ENCODE results near the gene RSBN1L. TPM values are rescaled to one million over a fixed set of nuclear protein-coding genes. Genes with fewer than 3 reads are reported as not detected.

The RSBN1L gene
- total RNA-seq, 1 experiment from 2014 or later, result 16.7 TPM

- CTCF ChIA-PET, result interaction anchor here (0.5 to 2.6 kb wide), 5 partner anchors 11 to 36 kb away, joined by 3 to 8 read pairs (median 5); no protein-coding TSS in a partner anchor
- peak; percentile 43 for DNase-seq
- H3K36me3 Mint-ChIP-seq (ENCODE audit: insufficient read depth, unreplicated experiment), result peaks cover 71% of the 10 kb centered on the region
- no peaks in the 10 kb centered on the region for H3K9me3 Mint-ChIP-seq (ENCODE audit: low read depth, unreplicated experiment)
- intact Hi-C loops (cut with micrococcal nuclease; ENCODE audit: unreplicated experiment), result loop anchor here (5.0 kb wide), 1 partner anchor 65 kb away; no protein-coding TSS in a partner anchor
- no peak for TF ChIP-seq CTCF (IDR thresholded peaks at IDR 0.05; ENCODE audit: unreplicated experiment)
- H3K27ac Mint-ChIP-seq (ENCODE audit: unreplicated experiment), result peak overlapping the region; percentile 90
- peak overlapping the region; percentile 96 for H3K4me3 Mint-ChIP-seq (ENCODE audit: low read depth, unreplicated experiment)
- H3K4me1 Mint-ChIP-seq (ENCODE audit: low read depth, unreplicated experiment), result peaks cover 19% of the 10 kb centered on the region
- no peaks in the 10 kb centered on the region for H3K27me3 Mint-ChIP-seq (ENCODE audit: unreplicated experiment)
- no TSS peak for BruUV-seq (replicated peaks)
Measured at GRCh38 chr7:77696643-77697534, 630 bp downstream of the RSBN1L start.

- DNase-seq, result no peak
- Mint-ChIP-seq H3K27ac (ENCODE audit: unreplicated experiment) (peak overlapping the region; percentile 90), H3K4me3 (ENCODE audit: low read depth, unreplicated experiment) (peak overlapping the region; percentile 96), H3K27me3 (ENCODE audit: unreplicated experiment) (no peaks in the 10 kb centered on the region), H3K9me3 (ENCODE audit: low read depth, unreplicated experiment) (no peaks in the 10 kb centered on the region), H3K4me1 (ENCODE audit: low read depth, unreplicated experiment) (peaks cover 19% of the 10 kb centered on the region), H3K36me3 (ENCODE audit: insufficient read depth, unreplicated experiment) (peaks cover 70% of the 10 kb centered on the region)
- BruUV-seq (replicated peaks), result no TSS peak
- no peak for TF ChIP-seq CTCF (IDR thresholded peaks at IDR 0.05; ENCODE audit: unreplicated experiment)
- intact Hi-C loops (cut with micrococcal nuclease; ENCODE audit: unreplicated experiment), result loop anchor here (5.0 kb wide), 1 partner anchor 65 kb away; no protein-coding TSS in a partner anchor
- CTCF ChIA-PET, result interaction anchor here (0.5 to 1.9 kb wide), 3 partner anchors 13 to 36 kb away, joined by 3 to 8 read pairs (median 5); no protein-coding TSS in a partner anchor
Measured at GRCh38 chr7:77697535-77697831, 1.2 kb downstream of the RSBN1L start.

GRCh38 chr7:77698042-77698625, 1.9 kb downstream of the RSBN1L start:
- Mint-ChIP-seq H3K36me3 (ENCODE audit: insufficient read depth, unreplicated experiment) (peaks cover 65% of the 10 kb centered on the region), H3K9me3 (ENCODE audit: low read depth, unreplicated experiment) (no peaks in the 10 kb centered on the region), H3K4me3 (ENCODE audit: low read depth, unreplicated experiment) (peak overlapping the region; percentile 96), H3K27ac (ENCODE audit: unreplicated experiment) (no peak overlapping the region), H3K4me1 (ENCODE audit: low read depth, unreplicated experiment) (peaks cover 19% of the 10 kb centered on the region), H3K27me3 (ENCODE audit: unreplicated experiment) (no peaks in the 10 kb centered on the region)
- BruUV-seq (replicated peaks), result TSS peak; percentile 30
- no peak for DNase-seq
- TF ChIP-seq CTCF (IDR thresholded peaks at IDR 0.05; ENCODE audit: unreplicated experiment), result no peak
- CTCF ChIA-PET, result no interaction called here
- intact Hi-C loops (cut with micrococcal nuclease; ENCODE audit: unreplicated experiment), result loop anchor here (5.0 kb wide), 1 partner anchor 64 kb away; no protein-coding TSS in a partner anchor

GRCh38 chr7:77699056-77699455, 2.8 kb downstream of the RSBN1L start:
- peak overlapping the region; percentile 46 for H3K4me3 Mint-ChIP-seq (ENCODE audit: low read depth, unreplicated experiment)
- peaks cover 13% of the 10 kb centered on the region for H3K4me1 Mint-ChIP-seq (ENCODE audit: low read depth, unreplicated experiment)

More at GRCh38 chr7:77699056-77699455, 2.8 kb downstream of the RSBN1L start:
- BruUV-seq (replicated peaks), result no TSS peak
- no peak for DNase-seq
- TF ChIP-seq CTCF (IDR thresholded peaks at IDR 0.05; ENCODE audit: unreplicated experiment), result no peak
- Mint-ChIP-seq H3K27ac (ENCODE audit: unreplicated experiment) (no peak overlapping the region), H3K36me3 (ENCODE audit: insufficient read depth, unreplicated experiment) (peaks cover 56% of the 10 kb centered on the region), H3K9me3 (ENCODE audit: low read depth, unreplicated experiment) (no peaks in the 10 kb centered on the region), H3K27me3 (ENCODE audit: unreplicated experiment) (no peaks in the 10 kb centered on the region)
- CTCF ChIA-PET, result no interaction called here
- intact Hi-C loops (cut with micrococcal nuclease; ENCODE audit: unreplicated experiment), result loop anchor here (5.0 kb wide), 1 partner anchor 63 kb away; no protein-coding TSS in a partner anchor

Data from Calu3 (cell line).